SK-N-MC (cell line): Measurements from ENCODE around the gene ARSI.

Experiments
- DNase-seq: peaks from one replicate; pipeline ENCODE4 v3.0.0-alpha.2; 2011; ENCODE audit warnings: low read depth, low spot score
- H3K27ac ChIP-seq: fragments of 200-600 bp; sonication (generic); 2 replicates; pipeline ENCODE4 v1.5.1; 2016; ENCODE audit warnings: mixed run types
- H3K36me3 ChIP-seq: fragments of 200-600 bp; sonication (generic); 2 replicates; pipeline ENCODE4 v1.6.1; 2017; ENCODE audit warnings: antibody characterized with exemption, low read length, mixed read lengths; ENCODE audit not compliant: insufficient read depth
- H3K4me3 ChIP-seq: fragments of 200-600 bp; sonication (generic); 2 replicates; pipeline ENCODE4 v1.5.1; 2016
- H3K9ac ChIP-seq: fragments of 200-600 bp; sonication (generic); 2 replicates; pipeline ENCODE4 v1.8.0; 2017; ENCODE audit warnings: mixed run types, mixed read lengths; ENCODE audit not compliant: insufficient read length
- H3K9me3 ChIP-seq: fragments of 200-600 bp; sonication (generic); 2 replicates; pipeline ENCODE4 v1.6.1; 2017; ENCODE audit warnings: low read depth, mild to moderate bottlenecking, antibody characterized with exemption, low read length, moderate library complexity, mixed read lengths
- EZH2 ChIP-seq: fragments of 200-600 bp; sonication (generic); IDR thresholded peaks from one replicate; pipeline ENCODE4 v1.6.1; 2017; ENCODE audit warnings: antibody characterized with exemption
- FOXP2 ChIP-seq: optimal IDR thresholded peaks from 2 replicates; pipeline ENCODE3; 2011; ENCODE audit warnings: mild to moderate bottlenecking, moderate library complexity; ENCODE audit not compliant: insufficient read depth; ENCODE audit errors: extremely low read length, control extremely low read depth
- POLR2AphosphoS5 ChIP-seq: IDR thresholded peaks from 2 replicates; pipeline ENCODE4 v1.6.1; 2012; ENCODE audit warnings: mild to moderate bottlenecking, low read depth, low read length, borderline replicate concordance

The ARSI gene

DNA sequence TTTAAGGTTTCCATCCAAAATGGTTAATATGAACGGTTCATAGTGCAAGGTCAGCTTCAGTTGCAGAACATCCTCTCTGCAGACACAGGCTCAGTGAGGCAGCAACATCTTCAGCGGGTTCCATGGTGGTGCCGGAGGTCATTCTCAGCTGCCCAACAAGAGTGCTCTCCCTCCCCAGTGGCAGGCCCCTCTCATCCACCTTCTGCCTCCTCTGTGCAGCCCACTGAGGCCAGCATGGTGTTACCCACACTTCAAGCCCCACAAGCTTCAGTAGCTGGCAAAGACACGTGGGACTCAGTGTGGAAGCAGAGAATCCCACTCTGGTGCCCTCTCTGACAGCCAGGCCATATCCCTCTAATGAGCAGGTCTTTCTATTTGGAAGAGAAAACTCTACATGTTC is 4.1 kb upstream of the ARSI start:
- no peak for TF ChIP-seq POLR2AphosphoS5
- TF ChIP-seq FOXP2, result no peak
- no peak for TF ChIP-seq EZH2
- Histone ChIP-seq H3K36me3 (no peaks in the 10 kb centered on the region), H3K27ac (no peak overlapping the region), H3K9me3 (no peaks in the 10 kb centered on the region), H3K9ac (no peak overlapping the region), H3K4me3 (no peak overlapping the region)
- DNase-seq, result no peak

DNA sequence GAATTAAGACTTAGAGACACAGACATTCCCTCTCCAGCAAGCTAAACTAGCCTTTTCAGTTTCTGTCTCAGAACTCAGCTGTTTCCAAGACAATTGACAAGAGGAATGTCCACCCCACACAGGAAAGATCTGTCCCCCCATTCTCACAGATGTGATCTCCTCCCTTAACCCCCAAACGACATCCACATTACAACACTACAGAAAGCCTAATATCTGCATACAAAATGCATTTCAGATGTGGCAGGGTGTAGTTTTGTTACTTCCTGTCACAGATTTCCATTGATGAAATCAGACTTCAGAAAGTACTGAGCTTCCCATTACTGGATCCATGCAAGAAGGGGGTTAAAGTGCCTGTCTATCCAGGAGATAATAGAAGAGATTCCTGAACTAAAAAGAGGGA is 2.9 kb upstream of the ARSI start:
- no peak for DNase-seq
- no peak overlapping the region for H3K4me3 ChIP-seq
- no peak for TF ChIP-seq EZH2
- no peak for TF ChIP-seq POLR2AphosphoS5
- TF ChIP-seq FOXP2, result no peak
- H3K9me3 ChIP-seq, result no peaks in the 10 kb centered on the region
- no peaks in the 10 kb centered on the region for H3K36me3 ChIP-seq
- peak overlapping the region; percentile 29 for H3K27ac ChIP-seq
- H3K9ac ChIP-seq, result peak overlapping the region; percentile 13

GRCh38 chr5:150305095-150305494 is 2.4 kb upstream of the ARSI start:
- no peak overlapping the region for H3K27ac ChIP-seq
- no peaks in the 10 kb centered on the region for H3K9me3 ChIP-seq
- TF ChIP-seq FOXP2 (no peak), EZH2 (no peak), POLR2AphosphoS5 (no peak)
- DNase-seq, result no peak
- H3K4me3 ChIP-seq, result no peak overlapping the region
- no peak overlapping the region for H3K9ac ChIP-seq
- H3K36me3 ChIP-seq, result no peaks in the 10 kb centered on the region

GRCh38 chr5:150304481-150305081 is 1.9 kb upstream of the ARSI start:
- H3K27ac ChIP-seq, result no peak overlapping the region
- no peak overlapping the region for H3K9ac ChIP-seq
- TF ChIP-seq POLR2AphosphoS5 (no peak), EZH2 (no peak), FOXP2 (no peak)
- H3K9me3 ChIP-seq, result no peaks in the 10 kb centered on the region
- no peak overlapping the region for H3K4me3 ChIP-seq
- DNase-seq, result no peak
- no peaks in the 10 kb centered on the region for H3K36me3 ChIP-seq

GRCh38 chr5:150303660-150304386 is 1.1 kb upstream of the ARSI start:
- Histone ChIP-seq H3K9ac (no peak overlapping the region), H3K4me3 (no peak overlapping the region), H3K36me3 (no peaks in the 10 kb centered on the region), H3K27ac (peak overlapping the region; percentile 26; the same call in 1 of the 2 replicates), H3K9me3 (no peaks in the 10 kb centered on the region)
- no peak for TF ChIP-seq EZH2
- no peak for TF ChIP-seq FOXP2
- TF ChIP-seq POLR2AphosphoS5, result no peak
- DNase-seq, result no peak

GRCh38 chr5:150303070-150303615 is 438 bp upstream of the ARSI start:
- H3K9ac ChIP-seq, result no peak overlapping the region
- no peak for TF ChIP-seq EZH2
- TF ChIP-seq POLR2AphosphoS5, result no peak
- no peak for TF ChIP-seq FOXP2
- no peak overlapping the region for H3K27ac ChIP-seq
- H3K9me3 ChIP-seq, result no peaks in the 10 kb centered on the region
- no peak overlapping the region for H3K4me3 ChIP-seq
- no peaks in the 10 kb centered on the region for H3K36me3 ChIP-seq
- no peak for DNase-seq

- H3K27ac ChIP-seq, result no peak overlapping the region
- H3K4me3 ChIP-seq, result no peak overlapping the region
- no peak overlapping the region for H3K9ac ChIP-seq
Measured at GRCh38 chr5:150301901-150302300, 804 bp downstream of the ARSI start.

DNA sequence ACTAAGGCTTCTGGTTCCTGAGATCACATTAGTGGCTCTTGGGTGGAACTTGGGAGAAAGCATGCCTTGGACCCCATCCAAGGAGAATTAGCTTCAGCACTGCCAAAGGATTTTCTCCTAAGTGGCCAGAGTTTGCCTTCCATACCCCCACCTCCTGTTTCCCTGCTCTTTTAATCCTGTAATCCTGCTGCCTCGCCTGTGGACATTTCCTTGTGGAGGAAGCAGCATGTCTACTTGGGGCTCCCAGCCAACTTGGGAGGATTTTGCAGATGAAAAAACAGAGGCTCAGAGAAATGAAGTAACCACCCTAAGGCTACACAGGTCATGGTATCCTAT is 1.6 kb downstream of the ARSI start:
- no peaks in the 10 kb centered on the region for H3K36me3 ChIP-seq
- no peak for DNase-seq
- no peak overlapping the region for H3K27ac ChIP-seq
- no peak overlapping the region for H3K4me3 ChIP-seq
- no peak for TF ChIP-seq EZH2
- no peak for TF ChIP-seq POLR2AphosphoS5
- no peak for TF ChIP-seq FOXP2
- H3K9me3 ChIP-seq, result no peaks in the 10 kb centered on the region
- no peak overlapping the region for H3K9ac ChIP-seq

More at GRCh38 chr5:150301901-150302300, 804 bp downstream of the ARSI start:
- no peak for DNase-seq
- H3K9me3 ChIP-seq, result no peaks in the 10 kb centered on the region
- no peak for TF ChIP-seq EZH2
- no peak for TF ChIP-seq FOXP2
- no peak for TF ChIP-seq POLR2AphosphoS5
- H3K36me3 ChIP-seq, result no peaks in the 10 kb centered on the region
